ENCODE data around the gene HMCES. TPM values are rescaled to one million over a fixed set of nuclear protein-coding genes. Genes with fewer than 3 reads are reported as not detected.

The HMCES gene, protein sequence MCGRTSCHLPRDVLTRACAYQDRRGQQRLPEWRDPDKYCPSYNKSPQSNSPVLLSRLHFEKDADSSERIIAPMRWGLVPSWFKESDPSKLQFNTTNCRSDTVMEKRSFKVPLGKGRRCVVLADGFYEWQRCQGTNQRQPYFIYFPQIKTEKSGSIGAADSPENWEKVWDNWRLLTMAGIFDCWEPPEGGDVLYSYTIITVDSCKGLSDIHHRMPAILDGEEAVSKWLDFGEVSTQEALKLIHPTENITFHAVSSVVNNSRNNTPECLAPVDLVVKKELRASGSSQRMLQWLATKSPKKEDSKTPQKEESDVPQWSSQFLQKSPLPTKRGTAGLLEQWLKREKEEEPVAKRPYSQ
- total RNA-seq, result 10 to 100 TPM; 25.3 to 35.7 (median 30.2) TPM

DNA sequence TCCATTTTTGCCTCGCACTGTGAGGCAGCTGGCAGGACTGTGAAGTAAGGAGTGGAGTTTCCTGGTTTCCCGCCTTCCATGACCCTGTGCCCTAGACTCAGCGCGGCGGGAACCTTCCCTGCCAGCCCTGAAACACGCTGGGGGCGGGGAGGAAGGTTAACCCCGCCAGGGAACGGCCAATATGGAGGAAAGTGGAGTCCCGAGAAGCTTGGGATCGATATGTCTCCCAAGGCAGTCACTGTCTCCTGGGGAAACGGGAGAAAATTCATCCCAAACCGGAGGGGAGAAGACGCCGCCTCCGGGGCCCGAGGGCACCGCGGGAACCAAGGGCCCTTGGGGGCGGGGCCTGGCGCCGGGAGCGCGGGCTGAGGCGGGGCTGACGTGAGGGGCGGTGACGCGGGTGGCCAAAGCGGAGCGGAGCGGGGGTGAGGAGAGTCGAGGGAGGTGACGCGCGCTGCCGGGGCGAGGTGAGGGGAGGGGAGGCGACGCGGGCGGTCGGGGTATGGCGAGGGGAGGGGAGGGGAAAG, at the start of gene HMCES:
HMCES (plus strand) TSS at position 432 of the 527 bp plus-strand sequence. CDS start 863 bp downstream, outside the sequence.
- peaks cover 3 to 43% (median 15%) of the 10 kb centered on the region in 3 donors for H3K4me1 ChIP-seq
- H3K27ac ChIP-seq, result peak within 1 kb of the TSS; percentile 76 to 97 (median 96)
- H3K9me3 ChIP-seq, result no peaks in the 10 kb centered on the region
- peak within 1 kb of the TSS; percentile 75 to 87 for H3K4me3 ChIP-seq
- TF ChIP-seq EP300 (IDR thresholded peaks at IDR 0.05) (no peak), POLR2AphosphoS5 (IDR thresholded peaks at IDR 0.05) (peak; percentile 85), POLR2A (IDR thresholded peaks at IDR 0.05) (peak in 1 of 2 donors; percentile 82)
- TF ChIP-seq, protein P1, sequence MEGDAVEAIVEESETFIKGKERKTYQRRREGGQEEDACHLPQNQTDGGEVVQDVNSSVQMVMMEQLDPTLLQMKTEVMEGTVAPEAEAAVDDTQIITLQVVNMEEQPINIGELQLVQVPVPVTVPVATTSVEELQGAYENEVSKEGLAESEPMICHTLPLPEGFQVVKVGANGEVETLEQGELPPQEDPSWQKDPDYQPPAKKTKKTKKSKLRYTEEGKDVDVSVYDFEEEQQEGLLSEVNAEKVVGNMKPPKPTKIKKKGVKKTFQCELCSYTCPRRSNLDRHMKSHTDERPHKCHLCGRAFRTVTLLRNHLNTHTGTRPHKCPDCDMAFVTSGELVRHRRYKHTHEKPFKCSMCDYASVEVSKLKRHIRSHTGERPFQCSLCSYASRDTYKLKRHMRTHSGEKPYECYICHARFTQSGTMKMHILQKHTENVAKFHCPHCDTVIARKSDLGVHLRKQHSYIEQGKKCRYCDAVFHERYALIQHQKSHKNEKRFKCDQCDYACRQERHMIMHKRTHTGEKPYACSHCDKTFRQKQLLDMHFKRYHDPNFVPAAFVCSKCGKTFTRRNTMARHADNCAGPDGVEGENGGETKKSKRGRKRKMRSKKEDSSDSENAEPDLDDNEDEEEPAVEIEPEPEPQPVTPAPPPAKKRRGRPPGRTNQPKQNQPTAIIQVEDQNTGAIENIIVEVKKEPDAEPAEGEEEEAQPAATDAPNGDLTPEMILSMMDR (IDR thresholded peaks at IDR 0.05), result peak in 1 of 4 experiments; percentile 7
- H3K27me3 ChIP-seq, result no peaks in the 10 kb centered on the region
- H3K36me3 ChIP-seq, result peaks cover 0 to 44% of the 10 kb centered on the region in 2 donors
- peak; percentile 97 for ATAC-seq
- WGBS, 2 donors (ENCODE audit: low coverage in 1 of 2), result 0% methylated on average over 8 to 9 of the region's 44 CpGs

DNA sequence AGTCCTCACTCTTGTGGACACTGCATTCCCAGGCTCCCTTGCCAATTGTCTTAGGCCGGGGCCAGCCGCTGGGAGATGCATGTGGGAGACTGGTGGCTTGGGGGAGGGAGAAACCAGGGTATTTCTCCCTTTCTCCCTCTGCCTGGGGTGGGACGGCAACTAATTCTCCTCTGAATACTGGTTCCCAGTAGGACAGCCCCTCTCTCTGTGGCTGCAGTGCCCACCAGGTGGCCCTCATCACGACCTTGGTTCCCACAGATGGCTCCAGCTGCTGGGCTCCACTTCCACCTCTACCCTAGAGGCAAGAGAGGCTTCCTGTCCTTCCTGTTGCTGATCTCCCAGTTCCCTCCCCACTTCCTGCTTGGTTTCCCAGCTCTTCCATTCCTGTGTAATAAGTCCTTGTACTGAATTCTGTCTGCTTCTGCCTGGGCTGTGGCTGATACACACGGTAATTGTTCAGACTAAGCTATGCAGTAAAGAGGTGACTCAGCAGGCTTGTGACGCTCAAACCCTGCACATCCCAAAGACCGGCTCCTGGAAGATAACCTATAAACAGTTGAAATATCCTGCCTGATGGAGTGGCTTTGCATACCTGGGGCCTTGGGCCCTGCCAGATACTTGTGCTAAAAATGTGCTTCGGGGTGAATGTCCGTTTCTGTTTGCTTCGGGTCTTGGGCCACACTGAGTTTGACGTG, 49.6 kb upstream of the HMCES start:
- Histone ChIP-seq H3K4me3 (no peak overlapping the region), H3K27ac (peak overlapping the region in 3 of 4 donors; percentile 25 to 61 (median 39)), H3K27me3 (no peaks in the 10 kb centered on the region), H3K9me3 (no peaks in the 10 kb centered on the region), H3K36me3 (no peaks in the 10 kb centered on the region), H3K4me1 (peaks cover 2 to 53% (median 24%) of the 10 kb centered on the region in 3 donors)
- no peak for TF ChIP-seq POLR2AphosphoS5 (IDR thresholded peaks at IDR 0.05)
- 47% methylated on average over 5 of the region's 11 CpGs; no CpG with 5 or more reads in 1 of the 2 donors for WGBS, 2 donors (ENCODE audit: low coverage in 1 of 2)
- no peak for ATAC-seq

DNA sequence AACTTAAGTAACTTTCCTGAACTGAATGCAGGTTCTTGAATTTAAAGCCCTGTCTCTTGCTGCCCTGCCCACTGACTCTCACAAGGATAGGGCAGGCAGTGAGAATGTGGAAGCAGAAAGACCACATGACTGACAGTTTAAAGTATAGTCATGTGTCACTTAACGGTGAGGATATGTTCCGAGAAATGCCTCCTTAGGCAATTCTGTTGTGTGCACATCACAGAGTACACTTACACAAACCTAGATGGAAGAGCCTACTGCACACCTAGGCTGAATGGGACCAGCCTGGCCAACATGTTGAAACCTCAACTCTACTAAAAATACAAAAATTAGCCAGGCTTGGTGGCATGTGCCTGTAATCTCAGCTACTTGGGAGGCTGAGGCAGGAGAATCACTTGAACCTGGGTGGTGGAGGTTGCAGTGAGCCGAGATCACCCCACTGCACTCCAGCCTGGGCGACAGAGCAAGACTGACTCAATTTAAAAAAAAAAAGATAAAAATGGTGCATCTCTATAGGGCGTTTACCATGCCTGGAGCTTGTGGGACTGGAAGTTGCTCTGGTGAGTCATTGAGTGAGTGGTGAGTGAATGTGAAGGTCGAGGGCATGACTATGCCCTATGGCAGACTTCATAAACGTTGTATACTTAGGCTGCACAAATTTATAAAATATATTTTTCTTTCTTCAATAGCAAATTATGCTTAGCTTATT, 48.2 kb upstream of the HMCES start:
- peak overlapping the region in 1 of 4 donors; percentile 61 for H3K27ac ChIP-seq
- H3K4me1 ChIP-seq, result peaks cover under 1 to 39% (median 15%) of the 10 kb centered on the region in 3 donors
- no peaks in the 10 kb centered on the region for H3K36me3 ChIP-seq
- no peak overlapping the region for H3K4me3 ChIP-seq
- ATAC-seq, result peak; percentile 40
- H3K9me3 ChIP-seq, result no peaks in the 10 kb centered on the region
- no peaks in the 10 kb centered on the region for H3K27me3 ChIP-seq
- TF ChIP-seq POLR2AphosphoS5 (IDR thresholded peaks at IDR 0.05), result no peak
- 45 to 55% methylated on average over 4 to 6 of the region's 7 CpGs for WGBS, 2 donors (ENCODE audit: low coverage in 1 of 2)

DNA sequence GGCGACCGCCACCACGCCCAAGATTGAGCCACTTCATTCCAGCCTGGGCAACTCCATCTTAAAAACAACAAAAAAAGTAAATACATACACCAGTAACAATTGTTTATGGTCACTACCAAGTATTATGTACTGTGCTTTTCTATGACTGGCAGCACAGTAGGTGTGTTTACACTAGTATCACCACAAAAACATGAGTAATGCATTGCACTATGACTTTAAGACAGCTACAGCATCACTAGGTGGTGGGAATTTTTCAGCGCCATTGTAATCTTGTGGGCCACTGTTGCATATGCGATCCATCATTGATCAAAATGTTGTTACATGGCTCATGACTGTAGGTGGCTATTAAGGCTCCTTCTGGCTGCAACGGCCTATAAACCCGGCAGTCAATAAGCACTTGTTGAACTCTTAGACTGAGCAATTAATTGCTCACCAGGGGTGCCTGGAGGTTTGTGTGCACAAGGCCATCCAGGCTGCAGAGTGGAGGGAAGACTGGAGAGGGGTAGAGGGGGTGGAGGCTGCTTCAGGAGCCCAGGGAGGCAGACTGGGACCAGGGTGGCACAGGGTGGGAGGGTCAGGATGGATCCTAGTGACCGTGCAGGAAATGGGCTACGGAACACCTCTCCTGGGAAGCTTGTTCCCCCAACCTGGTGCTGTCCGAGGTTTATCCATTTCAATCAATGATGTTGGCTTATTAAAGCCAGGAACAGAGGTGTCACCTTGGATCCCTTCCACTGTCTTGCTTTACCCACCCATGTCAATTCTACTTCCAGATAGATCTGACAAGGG, 47.1 kb upstream of the HMCES start:
- H3K27me3 ChIP-seq, result no peaks in the 10 kb centered on the region
- no peak for ATAC-seq
- TF ChIP-seq EP300 (IDR thresholded peaks at IDR 0.05) (no peak), POLR2AphosphoS5 (IDR thresholded peaks at IDR 0.05) (no peak), POLR2A (IDR thresholded peaks at IDR 0.05) (no peak)
- TF ChIP-seq, protein P1 (IDR thresholded peaks at IDR 0.05), result no peak
- peak overlapping the region in 1 of 4 donors; percentile 15 for H3K27ac ChIP-seq
- no peaks in the 10 kb centered on the region for H3K36me3 ChIP-seq
- peaks cover 0 to 28% (median 6%) of the 10 kb centered on the region in 3 donors for H3K4me1 ChIP-seq
- 88 to 100% methylated on average over 2 to 5 of the region's 10 CpGs for WGBS, 2 donors (ENCODE audit: low coverage in 1 of 2)
- no peak overlapping the region for H3K4me3 ChIP-seq
- no peaks in the 10 kb centered on the region for H3K9me3 ChIP-seq

DNA sequence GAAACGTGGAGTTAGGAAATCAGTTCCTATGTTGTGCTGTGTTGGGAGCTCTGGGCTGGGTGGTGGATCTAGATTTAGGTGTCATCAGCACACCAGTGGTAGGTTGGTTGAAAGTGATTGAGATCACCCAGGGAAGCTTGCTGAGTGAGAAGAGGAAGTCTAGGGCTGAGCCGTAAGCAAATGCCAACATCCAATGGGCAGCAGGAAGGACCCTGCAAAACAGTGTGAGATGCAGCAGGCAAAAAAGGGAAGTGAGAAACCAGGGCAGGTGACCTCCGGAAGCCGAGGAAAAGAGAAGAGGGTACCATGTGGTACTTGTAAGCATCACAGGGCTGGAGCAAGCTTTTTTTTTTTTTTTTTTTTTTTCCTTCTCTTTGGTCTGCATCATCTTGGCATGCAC, 45.1 kb upstream of the HMCES start:
- 50 to 52% methylated on average over 3 to 4 of the region's 4 CpGs for WGBS, 2 donors (ENCODE audit: low coverage in 1 of 2)
- peak; percentile 66 for ATAC-seq
- TF ChIP-seq, protein P1 (IDR thresholded peaks at IDR 0.05), result no peak
- TF ChIP-seq EP300 (IDR thresholded peaks at IDR 0.05) (no peak), POLR2A (IDR thresholded peaks at IDR 0.05) (no peak), POLR2AphosphoS5 (IDR thresholded peaks at IDR 0.05) (no peak)
- Histone ChIP-seq H3K9me3 (no peaks in the 10 kb centered on the region), H3K36me3 (no peaks in the 10 kb centered on the region), H3K27ac (no peak overlapping the region), H3K4me3 (no peak overlapping the region), H3K27me3 (no peaks in the 10 kb centered on the region), H3K4me1 (peaks cover 0 to 13% (median 0%) of the 10 kb centered on the region in 3 donors)

All from gastroesophageal sphincter (tissue), 4 donors.